Activated CD8-positive, alpha-beta T cell treated with anti-CD3 and anti-CD28 coated beads for 36 hours (primary cell): ENCODE results near the gene PPP2R3B. TPM values are rescaled to one million over a fixed set of nuclear protein-coding genes. Genes with fewer than 3 reads are reported as not detected.

ENCODE experiments used
- ATAC-seq: fragments of 200-7000 bp; cut with Tn5 transposase; one replicate; pipeline ENCODE4 v1.10.0; 2021; ENCODE audit warnings: mild to moderate bottlenecking, moderate library complexity
- CTCF ChIA-PET: fragments of 350-600 bp; sonication (Branson Sonifier 250); formaldehyde crosslinking; loops from one replicate; lab custom pipeline; 2021; ENCODE audit warnings: antibody characterized with exemption; lab: Charles Lee
- POLR2A ChIA-PET: fragments of 350-600 bp; sonication (Branson Sonifier 250); formaldehyde crosslinking; loops from one replicate; lab custom pipeline; 2021; ENCODE audit warnings: antibody characterized with exemption; lab: Charles Lee
- DNase-seq: peaks from one replicate; pipeline ENCODE4 v3.0.0-alpha.2; 2020
- H3K27ac Mint-ChIP-seq: one replicate; pipeline ENCODE4 v1.8.0; 2021; ENCODE audit warnings: mild to moderate bottlenecking, mixed read lengths
- H3K27me3 Mint-ChIP-seq: one replicate; pipeline ENCODE4 v1.8.0; 2021; ENCODE audit warnings: mixed read lengths
- H3K36me3 Mint-ChIP-seq: one replicate; pipeline ENCODE4 v1.8.0; 2021; ENCODE audit warnings: low read depth, mixed read lengths
- H3K4me1 Mint-ChIP-seq: one replicate; pipeline ENCODE4 v1.8.0; 2021; ENCODE audit warnings: low read depth, mixed read lengths
- H3K4me3 Mint-ChIP-seq: one replicate; pipeline ENCODE4 v1.8.0; 2021; ENCODE audit warnings: mild to moderate bottlenecking, moderate library complexity, mixed read lengths
- H3K9me3 Mint-ChIP-seq: one replicate; pipeline ENCODE4 v1.8.0; 2021; ENCODE audit warnings: mixed read lengths
- intact Hi-C: fragments of 100-400 bp; cut with micrococcal nuclease; formaldehyde crosslinking; loops from one replicate; pipeline ENCODE4 v1.10.0; 2022
- total RNA-seq, 2 experiments: library from RNA; stranded (reverse); gene quantifications; one replicate each; pipeline ENCODE4 v1.2.3, GENCODE V29; 2021
- TF ChIP-seq, protein P1 (sequence below): fragments of 200-600 bp; IDR thresholded peaks from one replicate; pipeline ENCODE4 v1.8.0; 2022; ENCODE audit warnings: antibody characterized with exemption, mild to moderate bottlenecking

PPP2R3B gene
- total RNA-seq, 2 experiments from 2014 or later, result 44.9 to 45.7 TPM

DNA sequence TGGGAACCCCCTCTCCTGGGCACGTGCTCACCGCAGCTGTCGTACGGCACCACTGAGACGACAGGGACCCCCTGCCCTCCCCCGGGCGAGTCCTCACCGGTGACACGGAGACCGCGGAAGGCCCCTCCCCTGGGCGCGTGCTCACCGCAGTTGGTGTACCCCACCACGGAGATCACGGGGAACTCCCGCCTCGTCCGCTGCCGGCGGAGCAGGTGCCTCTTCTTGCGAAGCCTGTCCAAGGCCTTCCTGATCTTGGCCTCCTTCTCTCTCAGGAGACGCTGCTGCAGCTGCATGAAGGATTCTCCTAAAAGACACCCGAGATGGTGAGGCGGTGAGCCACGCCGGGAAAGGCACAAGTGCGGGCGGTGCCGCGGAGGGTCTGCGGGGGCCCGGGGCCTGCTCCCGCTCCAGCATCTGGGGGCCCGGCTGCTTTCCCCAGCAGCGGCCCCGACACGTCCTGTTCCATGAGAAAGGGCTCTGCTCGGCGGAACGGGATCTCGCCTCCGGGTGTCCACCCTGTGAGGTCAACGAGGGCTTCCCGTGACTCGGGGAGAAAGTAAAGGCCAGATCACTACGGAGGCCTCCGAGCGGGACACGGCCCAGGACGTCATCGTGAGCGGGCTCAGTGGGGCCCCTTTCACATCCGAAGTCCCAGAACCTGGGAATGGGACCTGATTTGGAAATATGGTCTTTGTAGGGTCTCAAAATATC is 73.9 kb downstream of the PPP2R3B start:
- ChIA-PET POLR2A (no interaction called here), CTCF (no interaction called here)
- ATAC-seq (no peak), DNase-seq (no peak)
- TF ChIP-seq, protein P1, sequence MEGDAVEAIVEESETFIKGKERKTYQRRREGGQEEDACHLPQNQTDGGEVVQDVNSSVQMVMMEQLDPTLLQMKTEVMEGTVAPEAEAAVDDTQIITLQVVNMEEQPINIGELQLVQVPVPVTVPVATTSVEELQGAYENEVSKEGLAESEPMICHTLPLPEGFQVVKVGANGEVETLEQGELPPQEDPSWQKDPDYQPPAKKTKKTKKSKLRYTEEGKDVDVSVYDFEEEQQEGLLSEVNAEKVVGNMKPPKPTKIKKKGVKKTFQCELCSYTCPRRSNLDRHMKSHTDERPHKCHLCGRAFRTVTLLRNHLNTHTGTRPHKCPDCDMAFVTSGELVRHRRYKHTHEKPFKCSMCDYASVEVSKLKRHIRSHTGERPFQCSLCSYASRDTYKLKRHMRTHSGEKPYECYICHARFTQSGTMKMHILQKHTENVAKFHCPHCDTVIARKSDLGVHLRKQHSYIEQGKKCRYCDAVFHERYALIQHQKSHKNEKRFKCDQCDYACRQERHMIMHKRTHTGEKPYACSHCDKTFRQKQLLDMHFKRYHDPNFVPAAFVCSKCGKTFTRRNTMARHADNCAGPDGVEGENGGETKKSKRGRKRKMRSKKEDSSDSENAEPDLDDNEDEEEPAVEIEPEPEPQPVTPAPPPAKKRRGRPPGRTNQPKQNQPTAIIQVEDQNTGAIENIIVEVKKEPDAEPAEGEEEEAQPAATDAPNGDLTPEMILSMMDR, result no peak
- H3K9me3 Mint-ChIP-seq, result no peaks in the 10 kb centered on the region
- no peak overlapping the region for H3K4me3 Mint-ChIP-seq
- peaks cover 35% of the 10 kb centered on the region for H3K36me3 Mint-ChIP-seq
- H3K27me3 Mint-ChIP-seq, result no peaks in the 10 kb centered on the region
- intact Hi-C loops, result no loop called here
- no peak overlapping the region for H3K27ac Mint-ChIP-seq
- peaks cover 8% of the 10 kb centered on the region for H3K4me1 Mint-ChIP-seq

DNA sequence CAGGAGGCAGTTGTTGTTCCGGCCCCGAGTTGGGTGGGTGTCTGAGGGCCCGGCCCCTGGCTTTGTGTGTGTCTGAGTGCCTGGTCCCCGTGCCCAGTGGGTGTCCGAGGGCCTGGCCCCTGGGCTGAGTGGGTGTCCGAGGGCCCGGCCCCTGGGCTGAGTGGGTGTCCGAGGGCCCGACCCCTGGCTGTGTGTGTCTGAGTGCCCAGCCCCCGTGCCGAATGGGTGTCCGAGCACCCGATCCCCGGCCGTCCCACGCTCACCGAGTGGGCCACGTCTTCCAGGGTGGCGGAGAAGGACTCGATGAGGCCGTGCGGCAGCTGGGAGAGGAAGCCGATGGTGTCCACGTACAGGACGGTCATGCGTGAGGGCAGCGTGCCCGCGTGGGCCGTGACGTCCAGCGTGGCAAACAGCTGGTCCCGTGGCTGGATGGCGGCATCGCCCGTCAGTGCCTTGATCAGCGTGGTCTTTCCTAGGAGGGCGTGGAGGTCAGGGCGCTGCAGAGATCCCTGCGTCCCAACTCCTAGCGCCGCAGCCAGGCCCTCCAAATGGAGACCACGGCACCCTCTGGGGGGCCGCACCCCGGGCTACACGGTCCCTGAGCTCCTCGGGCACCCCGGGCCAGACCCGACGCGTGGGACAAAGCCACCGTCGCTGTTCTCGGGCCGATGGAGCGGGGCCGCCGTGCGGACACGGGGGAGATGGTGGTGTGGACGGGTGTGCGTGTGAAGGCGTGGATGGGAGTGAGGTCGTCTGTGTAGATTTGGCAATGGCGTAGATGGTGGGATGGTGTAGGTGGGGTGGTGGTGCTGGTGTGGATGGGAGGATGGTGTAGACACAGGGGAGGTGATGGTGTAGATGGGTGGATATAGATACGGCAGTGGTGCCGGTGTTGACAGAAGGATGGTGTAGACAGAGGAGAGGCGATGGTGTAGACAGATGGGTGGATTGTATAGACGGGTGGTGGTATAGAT is 75.3 kb downstream of the PPP2R3B start:
- no peak overlapping the region for H3K27ac Mint-ChIP-seq
- POLR2A ChIA-PET, result no interaction called here
- ATAC-seq (no peak), DNase-seq (no peak)
- peaks cover 40% of the 10 kb centered on the region for H3K36me3 Mint-ChIP-seq
- TF ChIP-seq, protein P1, result no peak
- H3K4me3 Mint-ChIP-seq, result no peak overlapping the region
- intact Hi-C loops, result no loop called here
- no peaks in the 10 kb centered on the region for H3K4me1 Mint-ChIP-seq
- CTCF ChIA-PET, result no interaction called here
- H3K27me3 Mint-ChIP-seq, result no peaks in the 10 kb centered on the region
- H3K9me3 Mint-ChIP-seq, result no peaks in the 10 kb centered on the region

DNA sequence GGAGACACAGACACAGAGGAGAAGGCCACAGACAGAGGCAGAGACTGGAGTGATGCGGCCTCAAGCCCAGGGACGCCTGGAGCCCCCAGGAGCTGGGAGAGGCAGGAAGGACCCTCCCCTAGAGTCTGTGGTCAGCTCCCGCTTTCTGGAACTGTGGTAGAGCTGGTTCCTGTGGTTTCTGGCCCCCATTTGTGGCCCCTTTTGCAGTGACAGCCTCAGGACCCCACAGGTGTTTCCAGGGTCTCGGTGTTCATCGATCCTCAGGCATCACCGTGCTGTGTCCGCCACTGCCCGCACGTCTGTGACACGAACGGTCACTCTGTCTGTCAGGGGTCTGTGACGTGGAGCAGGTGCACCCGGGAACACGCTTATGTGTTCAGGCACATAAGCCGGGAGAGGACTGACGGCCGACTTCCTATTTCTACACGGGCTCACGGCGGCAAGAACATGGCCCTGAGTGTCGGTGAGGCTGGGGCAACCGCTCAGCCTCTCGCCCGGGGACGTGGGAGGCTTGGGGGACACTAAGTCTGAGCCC is 76.0 kb downstream of the PPP2R3B start:
- CTCF ChIA-PET, result no interaction called here
- DNase-seq, result no peak
- TF ChIP-seq, protein P1, result no peak
- Mint-ChIP-seq H3K4me1 (no peaks in the 10 kb centered on the region), H3K4me3 (no peak overlapping the region), H3K27ac (no peak overlapping the region), H3K36me3 (peaks cover 47% of the 10 kb centered on the region), H3K27me3 (no peaks in the 10 kb centered on the region), H3K9me3 (no peaks in the 10 kb centered on the region)
- POLR2A ChIA-PET, result no interaction called here
- no peak for ATAC-seq
- intact Hi-C loops, result no loop called here

DNA sequence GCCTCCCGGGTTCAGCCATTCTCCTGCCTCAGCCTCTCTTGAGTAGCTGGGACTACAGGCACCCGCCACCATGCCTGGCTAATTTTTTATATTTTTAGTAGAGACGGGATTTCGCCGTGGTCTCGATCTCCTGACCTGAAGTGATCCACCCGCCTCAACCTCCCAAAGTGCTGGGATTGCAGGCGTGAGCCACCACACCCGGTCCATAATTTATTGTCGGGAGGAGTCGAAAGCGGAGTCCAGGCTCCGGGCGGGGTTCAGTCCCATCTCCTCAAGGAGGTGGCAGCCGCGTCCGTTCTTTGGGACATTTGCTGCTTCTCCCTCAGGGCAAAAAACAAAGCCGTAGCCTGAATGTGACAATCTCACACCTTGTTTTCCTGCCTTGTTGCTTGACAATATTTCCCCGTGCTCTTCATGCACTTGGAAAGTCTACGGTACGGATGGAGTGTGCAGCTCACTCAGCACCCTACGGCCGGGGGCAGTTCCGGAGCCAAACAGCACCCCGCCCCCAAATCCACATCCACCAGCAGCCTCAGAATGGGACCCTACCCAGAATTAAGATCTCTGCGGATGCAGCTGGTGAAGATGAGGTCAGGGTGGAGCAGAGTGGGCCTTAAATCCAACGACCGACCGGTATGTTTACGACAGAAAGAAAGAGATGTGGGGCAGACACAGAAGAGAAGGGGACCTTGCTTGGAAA is 77.7 kb downstream of the PPP2R3B start:
- ChIA-PET POLR2A (no interaction called here), CTCF (no interaction called here)
- intact Hi-C loops, result no loop called here
- no peak for ATAC-seq
- H3K9me3 Mint-ChIP-seq, result no peaks in the 10 kb centered on the region
- peaks cover 55% of the 10 kb centered on the region for H3K36me3 Mint-ChIP-seq
- H3K27ac Mint-ChIP-seq, result no peak overlapping the region
- no peak for DNase-seq
- H3K4me3 Mint-ChIP-seq, result no peak overlapping the region
- H3K4me1 Mint-ChIP-seq, result no peaks in the 10 kb centered on the region
- no peaks in the 10 kb centered on the region for H3K27me3 Mint-ChIP-seq
- TF ChIP-seq, protein P1, result no peak
